SK-N-SH treated with all-trans-retinoic acid at 6 μM for 48 hours (cell line): ENCODE results near the gene MANBA.

Experiments
- ATAC-seq: fragments of 200-7000 bp; cut with Tn5 transposase; 3 replicates; pipeline ENCODE4 v1.9.1; 2020; ENCODE audit warnings: mild to moderate bottlenecking, moderate library complexity
- ARNTL ChIP-seq: fragments of 450-650 bp; formaldehyde crosslinking; IDR thresholded peaks from 2 replicates; pipeline ENCODE4 v1.5.0; 2020; ENCODE audit warnings: low read depth, mild to moderate bottlenecking, moderate library complexity, borderline replicate concordance
- BACH2 ChIP-seq: fragments of 250-450 bp; sonication (Bioruptor Pico); IDR thresholded peaks from 2 replicates; pipeline ENCODE4 v1.9.0; 2021; ENCODE audit warnings: mild to moderate bottlenecking, borderline replicate concordance
- CREB5 ChIP-seq: fragments of 250-450 bp; sonication (Bioruptor Pico); IDR thresholded peaks from 2 replicates; pipeline ENCODE4 v1.5.1; 2020; ENCODE audit warnings: low read depth, mild to moderate bottlenecking, moderate library complexity
- CSDC2 ChIP-seq: fragments of 250-450 bp; sonication (Bioruptor Pico); IDR thresholded peaks from 2 replicates; pipeline ENCODE4 v1.5.0; 2020; ENCODE audit warnings: mild to moderate bottlenecking, moderate library complexity
- CSRNP3 ChIP-seq: fragments of 250-450 bp; sonication (Bioruptor Pico); IDR thresholded peaks from 2 replicates; pipeline ENCODE4 v1.5.1; 2021; ENCODE audit warnings: mild to moderate bottlenecking, moderate library complexity
- GLIS3 ChIP-seq: fragments of 250-450 bp; sonication (Bioruptor Pico); IDR thresholded peaks from 2 replicates; pipeline ENCODE4 v1.5.0; 2020; ENCODE audit warnings: mild to moderate bottlenecking, moderate library complexity
- OSR1 ChIP-seq: fragments of 250-450 bp; sonication (Bioruptor Pico); IDR thresholded peaks from 2 replicates; pipeline ENCODE4 v1.8.0; 2022; ENCODE audit warnings: moderate library complexity, mild to moderate bottlenecking, inconsistent platforms
- PATZ1 ChIP-seq: fragments of 250-450 bp; sonication (Bioruptor Pico); IDR thresholded peaks from 2 replicates; pipeline ENCODE4 v1.8.0; 2020; ENCODE audit warnings: mild to moderate bottlenecking, moderate library complexity, borderline replicate concordance
- POU6F1 ChIP-seq: fragments of 250-450 bp; sonication (Bioruptor Pico); IDR thresholded peaks from 2 replicates; pipeline ENCODE4 v1.8.0; 2021; ENCODE audit warnings: low read depth, mild to moderate bottlenecking, moderate library complexity, borderline replicate concordance
- PPARA ChIP-seq: fragments of 250-450 bp; sonication (Bioruptor Pico); IDR thresholded peaks from 2 replicates; pipeline ENCODE4 v1.5.0; 2020; ENCODE audit warnings: mild to moderate bottlenecking, borderline replicate concordance
- RARB ChIP-seq: fragments of 250-450 bp; sonication (Bioruptor Pico); IDR thresholded peaks from 2 replicates; pipeline ENCODE4 v1.8.0; 2021; ENCODE audit warnings: mild to moderate bottlenecking, moderate library complexity
- SNAI2 ChIP-seq: fragments of 250-450 bp; sonication (Bioruptor Pico); IDR thresholded peaks from 2 replicates; pipeline ENCODE4 v1.5.0; 2020; ENCODE audit warnings: mild to moderate bottlenecking, moderate library complexity
- TCF4 ChIP-seq: fragments of 250-450 bp; sonication (Bioruptor Pico); IDR thresholded peaks from 2 replicates; pipeline ENCODE4 v1.8.0; 2021; ENCODE audit warnings: mild to moderate bottlenecking, moderate library complexity, borderline replicate concordance
- TOX ChIP-seq: fragments of 250-450 bp; sonication (Bioruptor Pico); IDR thresholded peaks from 2 replicates; pipeline ENCODE4 v1.8.0; 2021; ENCODE audit warnings: mild to moderate bottlenecking, moderate library complexity, borderline replicate concordance
- TSHZ2 ChIP-seq: fragments of 250-450 bp; sonication (Bioruptor Pico); IDR thresholded peaks from 2 replicates; pipeline ENCODE4 v1.5.0; 2020; ENCODE audit warnings: mild to moderate bottlenecking, moderate library complexity
- ZC3H10 ChIP-seq: fragments of 250-450 bp; sonication (Bioruptor Pico); IDR thresholded peaks from 2 replicates; pipeline ENCODE4 v1.5.1; 2021; ENCODE audit warnings: mild to moderate bottlenecking, moderate library complexity
- ZFP3 ChIP-seq: fragments of 250-450 bp; sonication (Bioruptor Pico); IDR thresholded peaks from 2 replicates; pipeline ENCODE4 v1.5.0; 2020; ENCODE audit warnings: mild to moderate bottlenecking, moderate library complexity
- ZFP30 ChIP-seq: fragments of 450-650 bp; formaldehyde crosslinking; IDR thresholded peaks from 2 replicates; pipeline ENCODE4 v1.5.0; 2022; ENCODE audit warnings: mild to moderate bottlenecking, moderate library complexity
- ZNF565 ChIP-seq: fragments of 450-650 bp; formaldehyde crosslinking; conservative IDR thresholded peaks from 2 replicates; pipeline ENCODE4 v1.5.0; 2020; ENCODE audit warnings: low read depth, mild to moderate bottlenecking, moderate library complexity
- ZNF8 ChIP-seq: fragments of 450-650 bp; formaldehyde crosslinking; IDR thresholded peaks from 2 replicates; pipeline ENCODE4 v1.5.0; 2020; ENCODE audit warnings: mild to moderate bottlenecking, moderate library complexity

The MANBA gene

GRCh38 chr4:102667001-102667400 is 93.8 kb downstream of the MANBA start (continued):
- TF ChIP-seq ZFP3 (CRISPR knock-in tag): no peak
- no peak for TF ChIP-seq TCF4

GRCh38 chr4:102665527-102665926 is 95.2 kb downstream of the MANBA start:
- no peak for TF ChIP-seq CSRNP3 (CRISPR knock-in tag)
- ATAC-seq: peak; percentile 45; the same call in 1 of the 3 replicates

GRCh38 chr4:102663073-102663472 is 97.7 kb downstream of the MANBA start:
- TF ChIP-seq PATZ1 (CRISPR knock-in tag) (no peak), ZFP3 (CRISPR knock-in tag) (no peak), CREB5 (CRISPR knock-in tag) (no peak), ZNF565 (no peak), ARNTL (CRISPR knock-in tag) (no peak), SNAI2 (CRISPR knock-in tag) (no peak), POU6F1 (CRISPR knock-in tag) (no peak), RARB (no peak), ZFP30 (CRISPR knock-in tag) (no peak), TSHZ2 (CRISPR knock-in tag) (no peak), ZC3H10 (CRISPR knock-in tag) (no peak)
- ATAC-seq: peak; percentile 74; the same call in 2 of the 3 replicates

GRCh38 chr4:102657206-102657605 is 103.6 kb downstream of the MANBA start:
- ATAC-seq: no peak
- TF ChIP-seq SNAI2 (CRISPR knock-in tag) (no peak), BACH2 (CRISPR knock-in tag) (no peak), ZC3H10 (CRISPR knock-in tag) (no peak), PPARA (CRISPR knock-in tag) (no peak), OSR1 (CRISPR knock-in tag) (no peak), ARNTL (CRISPR knock-in tag) (no peak), CREB5 (CRISPR knock-in tag) (no peak), CSDC2 (no peak), ZFP30 (CRISPR knock-in tag) (no peak), TOX (CRISPR knock-in tag) (no peak), CSRNP3 (CRISPR knock-in tag) (no peak), ZNF8 (no peak), TSHZ2 (CRISPR knock-in tag) (no peak), GLIS3 (CRISPR knock-in tag) (no peak), TCF4 (no peak), ZNF565 (no peak)
